ENCODE data around the gene CFAP410.

Gene CFAP410

GRCh38 chr21:44282370-44282769 lies 56.8 kb downstream of the CFAP410 start:
- no peak for DNase-seq

GRCh38 chr21:44281801-44282200 lies 57.4 kb downstream of the CFAP410 start:
- DNase-seq = no peak

- no peak for DNase-seq
Measured at GRCh38 chr21:44279354-44280260, 59.6 kb downstream of the CFAP410 start.

Measured in DMS79 treated with DMSO at 0.1 percent for 48 hours (cell line).